ENCODE measurements around the gene TNS1.

TNS1 gene

GRCh38 chr2:217842017-217842416 is 160.8 kb downstream of the TNS1 start:
- DNase-seq: no peak

GRCh38 chr2:217840522-217840921 is 162.3 kb downstream of the TNS1 start:
- DNase-seq: no peak

- DNase-seq: no peak
These were observed 163.1 kb downstream of the TNS1 start for GRCh38 chr2:217839750-217840107.

GRCh38 chr2:217839073-217839749 is 163.6 kb downstream of the TNS1 start:
- DNase-seq: no peak

GRCh38 chr2:217838409-217838831 is 164.4 kb downstream of the TNS1 start:
- DNase-seq: no peak

- no peak for DNase-seq
These were observed 165.3 kb downstream of the TNS1 start for GRCh38 chr2:217837530-217837929.

GRCh38 chr2:217836901-217837491 is 165.8 kb downstream of the TNS1 start:
- DNase-seq: no peak

GRCh38 chr2:217835931-217836891 is 166.6 kb downstream of the TNS1 start:
- no peak for DNase-seq

- DNase-seq: no peak
These were observed 167.9 kb downstream of the TNS1 start for GRCh38 chr2:217834744-217835513.

GRCh38 chr2:217834057-217834620 is 168.7 kb downstream of the TNS1 start:
- DNase-seq: no peak

GRCh38 chr2:217833439-217833838 is 169.4 kb downstream of the TNS1 start:
- no peak for DNase-seq

GRCh38 chr2:217832987-217833386 is 169.8 kb downstream of the TNS1 start:
- no peak for DNase-seq

- DNase-seq: no peak
These were observed 170.7 kb downstream of the TNS1 start for GRCh38 chr2:217832115-217832514.

- DNase-seq: no peak
These were observed 171.5 kb downstream of the TNS1 start for GRCh38 chr2:217831306-217831705.

GRCh38 chr2:217830807-217831206 is 172.0 kb downstream of the TNS1 start:
- no peak for DNase-seq

- no peak for DNase-seq
These were observed 172.7 kb downstream of the TNS1 start for GRCh38 chr2:217830061-217830460.

GRCh38 chr2:217829420-217829819 is 173.4 kb downstream of the TNS1 start:
- DNase-seq: no peak

GRCh38 chr2:217828336-217828735 is 174.5 kb downstream of the TNS1 start:
- no peak for DNase-seq

GRCh38 chr2:217827430-217828201 is 175.2 kb downstream of the TNS1 start:
- DNase-seq: peak; percentile 35

GRCh38 chr2:217826991-217827390 is 175.8 kb downstream of the TNS1 start:
- no peak for DNase-seq

GRCh38 chr2:217826520-217826919 is 176.3 kb downstream of the TNS1 start:
- DNase-seq: no peak
